ENCODE data around the gene PKHD1.

The PKHD1 gene

DNA sequence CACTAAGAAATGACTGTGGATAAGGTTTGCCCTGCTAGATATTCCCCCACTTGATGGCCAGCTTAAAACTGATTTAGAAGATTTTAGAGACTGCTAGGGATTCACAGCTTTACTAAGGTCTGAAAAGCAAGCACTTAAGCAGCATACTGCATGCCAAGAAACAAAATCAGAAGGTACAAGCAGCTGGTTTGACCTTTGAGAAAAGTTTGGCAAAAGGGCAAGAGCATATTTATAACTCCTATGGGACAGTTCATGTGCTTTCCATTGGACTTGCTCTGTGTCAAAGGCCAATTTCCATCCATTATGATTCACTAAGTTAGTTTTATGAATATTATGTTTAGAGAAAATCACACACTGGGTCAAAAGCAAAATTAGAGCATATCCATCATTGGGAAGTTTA is 402.8 kb downstream of the PKHD1 start:
- no peak for DNase-seq (ENCODE audit: low read depth in 2 of 2)

DNA sequence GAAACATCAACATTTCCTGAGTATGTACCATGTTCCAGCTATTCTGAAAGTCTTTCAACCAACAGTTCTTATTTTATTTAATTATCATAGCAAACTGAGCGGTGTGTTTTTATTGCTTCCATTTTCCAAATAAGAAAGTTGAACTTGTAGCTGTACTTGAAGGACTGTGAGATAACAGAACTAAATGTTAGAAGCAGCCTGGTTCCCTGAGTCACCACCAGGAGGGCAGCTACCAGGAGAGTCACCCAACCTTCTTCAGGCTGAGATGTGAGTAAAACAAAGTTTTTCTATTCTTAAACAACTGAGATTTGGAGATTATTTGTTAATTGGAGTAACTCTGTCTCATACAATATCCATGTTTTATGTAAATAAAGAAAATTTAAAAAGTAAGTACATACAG is 403.4 kb downstream of the PKHD1 start:
- DNase-seq (ENCODE audit: low read depth in 2 of 2): no peak

DNA sequence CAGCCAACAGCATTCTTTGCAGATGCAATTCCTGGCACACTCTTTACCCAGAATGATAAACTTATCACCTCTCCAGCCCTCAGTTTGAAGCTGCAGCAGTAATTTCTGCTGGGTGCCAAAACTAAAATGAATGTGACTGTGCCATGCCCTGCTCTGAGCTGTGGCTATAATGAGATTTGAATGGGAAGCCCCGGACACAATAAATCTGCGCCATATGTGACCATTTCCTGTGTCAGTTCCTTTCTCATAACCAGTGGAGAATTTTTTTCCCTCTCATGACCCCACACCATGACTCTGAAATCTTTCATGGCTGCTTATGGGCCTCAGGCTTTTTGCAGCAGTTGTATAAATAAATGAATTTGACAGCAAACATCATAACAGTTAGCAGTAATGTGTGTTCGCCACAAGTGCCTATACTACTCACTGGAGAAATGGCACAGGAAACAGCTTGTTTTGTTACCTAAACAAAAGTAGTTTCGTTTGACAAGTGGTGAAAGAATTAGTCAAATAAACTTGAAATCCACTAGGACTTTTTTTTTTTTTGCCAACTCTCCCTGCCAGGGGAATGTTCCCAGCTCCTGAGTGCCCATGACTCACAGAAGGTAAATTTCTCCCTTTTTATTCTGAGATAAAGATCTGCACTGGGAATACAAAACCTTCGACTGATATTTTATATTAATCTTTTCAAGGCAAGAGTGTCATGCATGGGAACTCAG is 408.4 kb downstream of the PKHD1 start:
- no peak for DNase-seq (ENCODE audit: low read depth in 2 of 2)

DNA sequence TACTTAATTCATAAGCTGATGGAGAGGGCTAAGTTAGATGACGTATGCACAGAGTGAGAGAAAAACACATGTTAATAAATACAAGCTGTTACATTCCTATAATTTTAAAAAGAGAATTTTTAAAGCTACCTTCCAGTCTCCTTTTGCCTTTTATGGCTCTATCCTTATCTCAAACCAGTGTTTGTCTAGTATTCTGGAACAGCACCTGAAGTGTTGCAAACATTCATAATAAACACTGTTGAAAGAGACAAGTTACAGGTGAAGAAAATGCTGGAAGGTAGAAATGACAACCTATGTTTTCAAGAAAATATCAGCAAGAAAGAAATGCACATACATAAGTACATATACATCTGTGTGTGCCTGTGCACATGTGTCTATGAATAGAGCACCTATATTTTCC is 409.1 kb downstream of the PKHD1 start:
- no peak for DNase-seq (ENCODE audit: low read depth in 2 of 2)

DNA sequence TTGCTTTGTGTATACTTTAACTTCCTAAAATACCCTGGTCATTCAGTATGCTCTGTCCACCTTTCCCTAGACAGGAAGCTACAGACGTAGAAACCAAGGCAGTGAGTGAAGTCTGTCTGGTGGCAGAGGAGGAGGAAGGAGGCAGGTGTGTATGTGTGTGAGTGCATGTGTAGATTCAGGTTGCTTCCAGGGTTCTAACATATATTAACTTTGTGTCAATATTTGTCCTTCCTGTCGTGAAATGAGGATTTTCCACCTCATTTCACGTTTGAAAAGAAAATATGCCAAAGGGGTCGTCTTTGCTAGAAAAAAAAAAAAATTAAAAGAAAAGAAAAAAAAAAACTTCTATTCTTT is 411.5 kb downstream of the PKHD1 start:
- DNase-seq (ENCODE audit: low read depth in 2 of 2): no peak

DNA sequence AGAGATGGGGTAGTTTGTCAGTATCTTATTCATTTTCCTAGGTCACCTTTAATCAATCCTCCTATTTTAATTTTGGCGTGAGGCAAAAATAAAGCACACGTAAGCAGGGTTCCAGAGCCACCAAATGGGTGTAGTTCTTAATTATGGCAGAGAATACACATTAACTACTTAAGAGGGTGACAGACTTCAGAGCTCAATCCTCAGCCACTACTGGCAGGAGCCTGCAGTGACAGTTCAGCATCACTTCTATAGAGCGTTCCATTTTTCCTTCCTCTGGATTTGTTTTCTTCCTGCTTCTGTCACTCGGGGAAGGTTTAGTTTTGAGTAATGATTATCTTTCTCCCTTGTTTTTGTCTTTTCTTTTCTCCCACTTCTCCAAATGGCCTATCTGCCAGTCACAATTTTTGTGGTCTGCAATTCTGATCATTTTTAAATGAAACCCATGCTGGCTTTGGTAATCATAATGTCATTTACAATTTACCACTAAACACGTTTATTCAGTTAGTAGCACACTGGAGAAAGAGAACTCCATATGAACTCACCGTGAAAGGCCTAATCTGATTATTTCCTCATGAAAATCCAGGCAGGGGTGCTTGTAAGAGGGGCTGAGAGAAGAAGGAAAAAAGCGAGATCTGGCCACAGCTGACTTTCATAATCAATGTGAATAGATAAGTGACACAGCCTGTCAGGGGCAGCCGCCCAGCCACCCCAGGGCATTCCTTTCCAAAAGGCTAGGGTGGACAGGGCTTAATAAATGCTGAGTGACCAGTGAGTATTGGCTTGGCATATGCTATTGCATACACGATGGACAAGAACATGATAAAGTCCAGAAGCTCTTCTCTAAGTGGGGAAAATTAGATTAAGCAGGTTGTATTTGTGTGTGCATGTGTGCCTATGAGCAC is 412.1 kb downstream of the PKHD1 start:
- DNase-seq (ENCODE audit: low read depth in 2 of 2): no peak

GRCh38 chr6:51663525-51663924 is 423.9 kb downstream of the PKHD1 start:
- DNase-seq (ENCODE audit: low read depth in 2 of 2): no peak

- DNase-seq (ENCODE audit: low read depth in 2 of 2): no peak
Observed at GRCh38 chr6:51660767-51661166, 426.6 kb downstream of the PKHD1 start.

GRCh38 chr6:51657491-51657890 is 429.9 kb downstream of the PKHD1 start:
- DNase-seq (ENCODE audit: low read depth in 2 of 2): no peak

DNA sequence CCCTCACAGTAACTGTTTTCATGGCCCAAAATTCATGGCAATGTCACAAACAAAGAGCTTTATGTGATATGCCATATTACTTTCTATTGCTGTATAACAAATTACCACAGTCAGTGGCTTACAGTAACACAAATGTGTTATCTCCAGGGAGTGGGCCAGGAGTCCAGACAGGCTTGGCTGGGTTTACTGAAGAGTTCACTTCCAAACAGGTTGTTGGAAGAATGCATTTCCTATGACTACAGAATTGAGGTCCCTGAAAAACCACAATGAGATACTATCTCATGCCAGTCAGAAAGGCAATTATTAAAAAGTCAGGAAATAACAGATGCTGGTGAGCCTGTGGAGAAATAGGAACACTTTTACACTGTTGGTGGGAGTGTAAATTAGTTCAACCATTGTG is 431.9 kb downstream of the PKHD1 start:
- DNase-seq (ENCODE audit: low read depth in 2 of 2): no peak

GRCh38 chr6:51654647-51655046 is 432.8 kb downstream of the PKHD1 start:
- DNase-seq (ENCODE audit: low read depth in 2 of 2): no peak

GRCh38 chr6:51651132-51651817 is 436.1 kb downstream of the PKHD1 start:
- DNase-seq (ENCODE audit: low read depth in 2 of 2): no peak

DNA sequence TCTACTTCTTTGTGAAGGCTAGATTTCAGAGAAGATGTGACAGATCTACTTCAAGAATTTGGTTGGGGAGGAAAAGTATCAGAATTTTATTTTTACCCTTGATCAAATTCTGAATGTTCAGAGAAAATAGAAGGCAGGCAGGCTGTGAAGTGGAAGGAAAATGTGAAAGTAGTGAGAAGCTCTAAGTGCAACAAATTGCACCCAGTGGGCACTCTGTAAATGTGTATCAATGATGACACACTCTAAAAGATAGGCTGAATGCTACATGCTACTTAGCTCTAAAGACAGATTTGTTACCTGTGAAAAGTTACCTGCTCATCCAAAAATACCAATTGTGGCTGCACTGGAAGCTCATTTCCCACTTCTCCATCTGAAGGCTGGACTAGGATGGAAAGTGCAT is 438.6 kb downstream of the PKHD1 start:
- no peak for DNase-seq (ENCODE audit: low read depth in 2 of 2)

GRCh38 chr6:51648236-51648635 is 439.2 kb downstream of the PKHD1 start:
- DNase-seq (ENCODE audit: low read depth in 2 of 2): no peak

DNA sequence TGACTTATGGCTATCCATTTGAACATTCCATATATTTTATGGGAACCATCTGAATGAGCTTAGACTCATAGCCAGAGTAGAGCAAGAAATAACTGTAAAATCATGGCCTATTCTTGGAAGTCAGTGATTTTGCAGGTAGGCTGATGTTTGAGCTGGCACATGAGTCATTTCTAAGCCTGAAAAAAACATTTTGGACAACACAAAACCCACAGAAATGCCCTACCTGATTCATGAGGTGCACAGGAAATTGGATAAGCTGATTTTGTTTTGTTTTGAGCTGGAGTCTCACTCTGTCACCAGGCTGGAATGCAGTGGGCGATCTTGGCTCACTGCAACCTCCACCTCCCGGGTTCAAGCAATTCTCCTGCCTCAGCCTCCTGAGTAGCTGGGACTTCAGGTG is 443.0 kb downstream of the PKHD1 start:
- no peak for DNase-seq (ENCODE audit: low read depth in 2 of 2)

- no peak for DNase-seq (ENCODE audit: low read depth in 2 of 2)
Observed at GRCh38 chr6:51640021-51640420, 447.4 kb downstream of the PKHD1 start.

- DNase-seq (ENCODE audit: low read depth in 2 of 2): no peak
Observed at GRCh38 chr6:51633424-51633823, 454.0 kb downstream of the PKHD1 start.

DNA sequence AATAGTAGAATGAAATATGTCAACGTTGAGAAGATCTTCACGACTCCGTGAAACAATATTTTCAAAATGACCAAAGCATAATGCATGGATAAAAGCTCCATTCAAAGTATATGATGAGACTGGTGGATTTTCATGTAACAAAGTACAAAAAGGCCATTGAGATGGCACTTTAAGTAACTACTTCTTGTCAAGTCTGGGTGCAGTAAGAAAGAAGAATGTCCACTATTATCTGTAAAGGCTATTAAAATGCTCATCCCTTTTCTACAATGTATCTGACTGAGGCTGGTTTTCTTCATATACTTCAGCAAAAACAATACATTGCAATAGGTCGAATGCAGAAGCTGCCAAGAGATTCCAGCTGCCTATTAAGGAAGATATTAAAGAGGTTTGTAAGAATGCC is 457.4 kb downstream of the PKHD1 start:
- DNase-seq (ENCODE audit: low read depth in 2 of 2): no peak

DNA sequence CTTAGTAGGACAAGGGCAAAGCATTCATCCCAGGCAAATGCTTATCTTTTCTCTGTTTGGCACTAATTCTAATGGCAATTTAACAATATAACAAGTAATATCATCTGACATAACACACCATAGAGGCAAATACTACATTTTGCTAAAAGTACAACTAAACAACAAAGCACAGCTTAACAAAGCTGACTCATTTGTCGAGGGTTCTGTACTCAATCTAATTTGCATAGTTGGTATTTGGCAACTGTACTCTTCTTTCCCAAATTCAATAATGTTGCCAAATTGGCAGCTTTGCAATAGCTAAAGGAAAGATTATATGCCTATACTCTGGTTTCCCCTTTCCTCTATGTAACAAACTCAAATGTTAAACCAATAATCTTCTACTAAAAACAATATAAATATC is 461.0 kb downstream of the PKHD1 start:
- no peak for DNase-seq (ENCODE audit: low read depth in 2 of 2)

DNA sequence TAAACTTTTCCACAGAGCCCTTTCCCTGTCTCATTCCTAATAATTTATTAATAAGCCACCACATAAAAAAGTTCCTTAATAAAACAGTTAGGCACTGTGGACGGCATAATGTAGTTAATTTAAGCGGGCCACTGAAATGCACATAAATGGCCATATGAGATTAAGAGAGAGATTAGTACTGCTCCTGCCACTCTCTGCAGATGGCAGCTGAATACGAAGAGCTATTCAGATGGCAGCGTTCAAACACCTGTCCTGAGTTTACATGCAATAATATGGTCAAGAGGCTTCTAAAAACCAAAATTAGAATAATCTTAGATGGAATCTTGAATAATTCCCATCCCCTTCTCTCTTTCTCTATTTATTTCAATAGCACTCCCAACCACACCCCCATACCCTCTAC is 461.8 kb downstream of the PKHD1 start:
- no peak for DNase-seq (ENCODE audit: low read depth in 2 of 2)

- DNase-seq (ENCODE audit: low read depth in 2 of 2): no peak
Observed at GRCh38 chr6:51620971-51621370, 466.4 kb downstream of the PKHD1 start.

GRCh38 chr6:51619042-51619799 is 468.2 kb downstream of the PKHD1 start:
- DNase-seq (ENCODE audit: low read depth in 2 of 2): no peak
